Left colon (tissue), 2 donors: ENCODE results near the gene ZEB2. TPM values are rescaled to one million over a fixed set of nuclear protein-coding genes. Genes with fewer than 3 reads are reported as not detected.

Experiments
- ATAC-seq: fragments of 200-7000 bp; cut with Tn5 transposase; one replicate; pipeline ENCODE4 v1.9.1; 2020; ENCODE audit warnings: mild to moderate bottlenecking, moderate library complexity
- DNase-seq, 2 donors: peaks; one replicate each; pipeline ENCODE4 v3.0.0-alpha.2; 2020
- intact Hi-C, 2 donors: fragments of 100-400 bp; cut with DNase I in 1 of 2; cut with micrococcal nuclease in 1 of 2; formaldehyde crosslinking; loops; one replicate each; pipeline versions ENCODE4 v1.11.2 to v1.14.0; 2022; cut with DNase I, micrococcal nuclease
- total RNA-seq, 2 donors: library from RNA; stranded (reverse); fragmentation: NEBNext Ultra II Directional; extraction: Animal tissue kit (Norgen Biotek cat#: 25700); gene quantifications; one replicate each; pipeline ENCODE4 v1.2.1, GENCODE V29; 2021
- donor health status: DM: no; HTN: no; CAD: no.
- donor health status: DM: yes; HTN: yes; CAD: no.

ZEB2 gene
- total RNA-seq, 2 donors from 2014 or later: 15.4 to 41.1 TPM

DNA sequence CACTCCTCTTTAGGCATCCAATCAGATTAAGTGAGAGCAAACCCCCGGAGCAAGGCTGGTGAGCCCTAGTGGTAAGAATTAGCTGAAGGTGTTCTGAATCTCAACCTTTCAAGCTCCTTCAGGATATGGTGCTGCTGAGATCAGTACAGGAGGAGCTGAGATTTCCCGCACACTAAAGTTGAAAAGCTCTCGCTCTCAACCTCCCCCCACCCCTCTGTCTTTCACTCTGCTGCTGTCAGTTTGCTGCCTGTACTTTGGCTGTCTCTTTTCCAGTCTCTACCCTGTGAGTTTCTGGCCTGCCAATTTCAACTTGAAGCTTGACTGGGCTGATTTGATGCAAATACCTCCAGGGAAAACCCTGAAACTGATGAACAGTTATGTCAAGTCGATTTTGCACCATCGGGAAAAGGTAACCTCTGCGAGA lies 15.7 kb downstream of the ZEB2 start:
- no peak for DNase-seq
- intact Hi-C loops: no loop called here
- ATAC-seq: no peak

DNA sequence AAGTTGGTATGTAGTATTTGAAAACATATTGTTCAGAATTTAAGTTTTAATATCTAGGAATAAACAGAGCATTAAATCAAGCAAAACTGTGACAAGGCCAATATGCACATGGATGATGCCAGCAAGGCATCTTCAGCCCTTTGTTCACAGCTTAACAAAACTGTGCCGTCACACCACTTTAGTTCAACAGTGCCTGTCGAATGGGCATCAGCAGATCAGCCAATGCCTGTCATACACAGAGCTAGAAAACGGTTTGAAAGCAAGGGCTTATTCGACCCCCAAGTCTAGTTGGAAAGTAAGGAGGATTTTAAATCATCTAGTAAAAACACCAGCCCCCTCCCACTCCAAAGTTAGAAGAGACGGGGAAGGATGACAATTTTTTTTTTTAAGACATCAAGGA lies 16.7 kb downstream of the ZEB2 start:
- ATAC-seq: no peak
- intact Hi-C loops: no loop called here
- no peak for DNase-seq

GRCh38 chr2:144502369-144502768 lies 17.6 kb downstream of the ZEB2 start:
- ATAC-seq: no peak
- DNase-seq: no peak
- intact Hi-C loops: no loop called here

GRCh38 chr2:144501627-144502026 lies 18.3 kb downstream of the ZEB2 start:
- no peak for DNase-seq
- ATAC-seq: no peak
- intact Hi-C loops: no loop called here

- intact Hi-C loops: no loop called here
- no peak for ATAC-seq
- no peak for DNase-seq
Measured at GRCh38 chr2:144501118-144501517, 18.8 kb downstream of the ZEB2 start.

DNA sequence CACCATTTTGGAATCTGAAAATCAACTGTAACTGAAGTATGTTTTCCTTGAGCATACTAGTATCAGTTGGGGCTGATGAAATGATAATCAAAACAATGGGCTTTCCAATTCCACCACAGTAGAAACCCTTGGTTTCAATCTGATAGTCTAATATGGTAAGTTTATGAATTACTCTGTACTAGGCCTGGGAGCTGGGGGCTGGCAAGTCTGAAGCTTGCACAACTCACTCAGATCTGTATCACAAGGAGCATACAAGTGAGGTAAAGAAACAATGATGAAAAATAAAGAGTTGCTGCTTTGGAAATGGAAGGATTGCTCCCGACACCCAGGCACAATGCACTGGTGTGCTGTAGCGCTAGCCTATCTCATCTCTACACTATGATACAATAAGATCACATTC lies 19.4 kb downstream of the ZEB2 start:
- intact Hi-C loops: no loop called here
- DNase-seq: no peak
- ATAC-seq: no peak

GRCh38 chr2:144498277-144498676 lies 21.6 kb downstream of the ZEB2 start:
- ATAC-seq (no peak), DNase-seq (no peak)
- intact Hi-C loops: no loop called here

DNA sequence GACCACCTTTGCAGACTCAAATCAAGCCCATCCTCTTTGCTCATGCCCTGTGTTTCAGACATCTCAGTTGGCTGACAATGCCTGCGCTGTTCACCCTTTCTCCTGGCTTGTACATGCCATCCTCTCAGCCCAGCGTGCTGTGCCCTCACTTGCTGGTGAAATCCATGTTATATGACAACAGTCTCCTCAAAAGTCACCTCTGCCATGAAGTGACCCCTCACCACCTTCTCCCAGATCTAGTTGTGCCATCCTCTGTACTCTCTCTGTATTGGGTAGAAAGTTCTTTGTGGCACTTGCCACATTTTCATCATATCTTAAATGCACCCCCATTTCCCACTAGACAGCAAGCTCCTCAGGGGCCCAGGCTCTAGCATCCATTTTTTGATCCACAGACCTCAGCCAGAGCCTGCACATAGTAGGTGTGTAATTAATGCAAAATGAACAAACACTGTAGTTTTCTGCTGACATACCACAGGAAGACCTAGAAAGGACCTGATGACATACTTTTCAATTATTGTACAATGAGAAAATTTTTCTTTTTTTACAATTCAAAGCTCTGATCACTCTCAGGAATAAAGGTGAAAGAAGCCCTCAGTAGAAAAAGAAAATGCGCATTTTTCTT lies 22.8 kb downstream of the ZEB2 start:
- ATAC-seq (no peak), DNase-seq (no peak)
- intact Hi-C loops: no loop called here

DNA sequence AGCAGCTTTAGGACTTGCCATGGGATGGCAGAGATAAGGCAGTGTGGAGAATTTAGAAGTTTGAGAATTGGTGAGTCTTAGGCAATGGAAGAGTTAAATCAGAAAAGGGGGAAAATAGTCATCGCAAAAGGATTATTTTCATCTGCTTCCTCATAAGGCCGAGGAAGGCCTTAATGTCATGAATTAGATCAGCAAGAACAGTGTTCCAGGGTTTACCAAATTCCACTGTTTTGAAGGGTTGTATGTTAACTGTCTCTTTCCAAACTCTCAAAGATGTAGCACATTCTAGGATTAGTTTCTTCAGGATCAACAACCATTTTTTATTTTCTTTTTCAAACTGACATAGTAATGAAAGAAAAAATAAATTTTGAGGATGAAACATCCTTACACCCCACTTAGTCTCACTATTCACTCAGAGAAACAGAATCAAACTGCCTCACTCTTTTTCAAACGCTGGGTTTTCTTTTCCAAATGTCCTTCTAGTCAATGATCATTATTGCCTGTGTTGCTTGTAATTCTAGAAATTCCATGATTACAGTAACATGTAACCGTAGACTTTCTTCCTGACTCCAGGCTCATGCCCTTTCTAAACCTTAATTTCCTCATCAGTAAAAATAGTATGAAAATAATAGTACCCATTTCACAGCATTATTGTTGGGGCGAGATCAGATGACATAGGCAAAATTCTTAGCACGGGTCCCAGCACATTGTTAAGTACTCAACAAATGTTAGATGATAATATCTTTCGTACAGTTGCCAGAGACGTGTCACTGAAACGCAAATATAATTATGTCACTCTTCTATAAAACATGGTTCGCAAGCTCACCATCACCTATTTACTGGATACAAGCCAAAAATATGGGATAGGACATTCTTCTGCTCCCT lies 23.6 kb downstream of the ZEB2 start:
- ATAC-seq: no peak
- intact Hi-C loops: no loop called here
- DNase-seq: no peak

- intact Hi-C loops: no loop called here
- DNase-seq: no peak
- ATAC-seq: no peak
Measured at GRCh38 chr2:144495227-144496091, 24.5 kb downstream of the ZEB2 start.

GRCh38 chr2:144493027-144493809 lies 26.7 kb downstream of the ZEB2 start:
- no peak for ATAC-seq
- DNase-seq: no peak
- intact Hi-C loops: no loop called here

DNA sequence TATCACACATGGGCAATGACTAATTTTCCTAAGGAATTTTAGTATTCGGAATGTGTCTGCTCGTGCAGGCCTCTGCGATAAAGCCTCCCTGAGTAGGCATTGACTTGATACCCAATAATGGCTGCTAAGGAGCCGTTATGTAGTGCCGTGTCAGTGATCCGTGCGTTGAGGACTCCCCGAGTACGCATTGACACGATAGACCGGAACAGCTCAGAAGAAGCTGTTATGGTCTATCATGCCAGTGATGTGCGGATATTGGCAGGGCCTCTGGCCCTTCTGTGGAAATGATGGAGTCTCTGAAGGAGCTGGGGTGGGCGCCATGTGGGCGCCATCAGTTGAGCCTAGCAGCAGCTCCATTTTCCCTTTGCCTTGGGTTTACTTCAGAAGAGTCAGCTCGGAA lies 29.1 kb downstream of the ZEB2 start:
- intact Hi-C loops: no loop called here
- DNase-seq (no peak), ATAC-seq (no peak)

DNA sequence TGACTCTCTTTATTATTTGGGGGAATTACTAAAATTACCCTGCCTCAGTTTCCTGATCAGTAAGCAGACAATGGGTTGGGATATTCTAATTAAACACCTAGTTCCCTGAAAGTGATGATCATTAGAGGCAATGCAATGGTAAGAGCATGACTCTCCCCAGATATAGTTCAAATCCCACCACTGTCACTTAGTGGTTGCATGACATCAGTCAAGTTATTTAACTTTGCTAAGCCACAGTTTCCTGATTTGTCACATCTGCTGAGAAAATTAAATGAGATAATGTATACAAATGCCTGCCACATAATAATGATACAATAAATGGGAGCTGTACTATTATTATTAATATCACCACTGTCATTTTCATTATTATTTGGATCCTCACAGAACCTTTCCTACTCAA lies 29.9 kb downstream of the ZEB2 start:
- intact Hi-C loops: no loop called here
- no peak for ATAC-seq
- no peak for DNase-seq

DNA sequence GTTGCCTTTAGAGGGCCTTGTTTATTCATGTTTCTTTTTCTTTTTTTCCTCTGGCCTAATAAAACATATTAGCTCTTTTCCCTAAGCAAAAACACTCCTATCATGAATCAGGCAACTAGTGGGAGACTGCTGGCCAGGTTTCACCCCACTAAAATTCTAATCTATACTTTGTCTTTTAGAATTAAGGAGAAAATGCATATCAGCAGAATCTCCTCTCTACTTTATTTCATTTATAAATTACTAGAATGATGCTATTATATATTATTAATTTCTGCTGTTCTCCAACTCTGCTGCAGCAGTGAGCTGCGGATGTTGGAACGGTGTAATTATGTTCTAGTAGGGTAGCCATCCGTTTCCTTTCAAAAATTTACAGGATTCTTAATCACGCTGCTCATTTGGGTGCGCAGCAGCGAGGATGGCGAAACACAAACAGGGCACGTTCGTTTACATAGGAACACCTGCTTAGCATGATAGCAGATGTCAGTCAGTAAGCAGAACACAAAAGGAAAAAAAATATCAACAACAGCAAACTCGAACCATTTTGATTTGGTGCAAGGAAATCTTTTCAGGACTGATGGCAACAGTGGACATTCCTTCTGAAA lies 30.5 kb downstream of the ZEB2 start:
- DNase-seq (no peak), ATAC-seq (no peak)
- intact Hi-C loops: no loop called here

DNA sequence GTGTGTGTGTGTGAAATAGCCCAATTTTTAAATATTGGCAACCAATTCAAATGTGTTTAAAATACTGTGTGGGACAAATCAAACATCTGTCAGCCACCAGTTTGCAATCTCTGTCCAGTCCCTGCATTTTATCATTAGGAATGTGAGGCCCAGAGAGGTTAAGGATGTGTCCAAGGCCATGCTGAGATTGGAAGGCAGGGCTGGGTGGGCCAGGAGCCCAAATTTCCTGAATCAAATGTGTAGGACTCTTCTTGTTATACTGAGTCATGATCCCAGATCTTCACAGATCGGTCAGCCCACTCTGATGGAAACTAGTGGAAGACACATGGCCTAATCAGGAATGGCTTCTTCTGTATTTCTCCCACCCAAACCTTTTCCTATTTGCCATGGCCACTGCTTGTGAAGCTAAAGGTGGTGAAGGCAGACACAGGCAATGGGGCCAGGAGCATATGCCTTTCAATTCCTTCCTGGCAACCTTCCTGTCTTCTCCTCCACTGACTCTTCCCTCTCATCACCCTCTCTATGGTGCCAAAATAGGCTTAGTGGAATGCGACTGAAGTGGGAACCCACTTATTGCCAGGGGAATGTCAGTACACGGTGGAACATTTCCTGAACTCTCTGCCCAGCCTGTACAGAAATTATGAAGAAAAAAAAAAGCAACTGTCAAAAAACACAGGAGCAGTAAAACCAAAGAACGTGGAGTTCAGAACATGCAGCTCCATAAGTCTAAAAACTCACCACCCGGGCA lies 35.5 kb downstream of the ZEB2 start:
- ATAC-seq: no peak
- DNase-seq: no peak
- intact Hi-C loops: no loop called here

- intact Hi-C loops: no loop called here
- no peak for DNase-seq
- ATAC-seq: no peak
Measured at GRCh38 chr2:144481666-144482065, 38.3 kb downstream of the ZEB2 start.

- DNase-seq: no peak
- ATAC-seq: no peak
- intact Hi-C loops: no loop called here
Measured at GRCh38 chr2:144481109-144481508, 38.8 kb downstream of the ZEB2 start.

- intact Hi-C loops: no loop called here
- DNase-seq: no peak
- no peak for ATAC-seq
Measured at GRCh38 chr2:144480285-144480684, 39.6 kb downstream of the ZEB2 start.
